Ovary (tissue), 9 donors: ENCODE data around the gene LMBR1. TPM values are rescaled to one million over a fixed set of nuclear protein-coding genes. Genes with fewer than 3 reads are reported as not detected.

Source experiments
- DNase-seq, 5 donors: peaks; one replicate each; pipeline ENCODE4 v3.0.0-alpha.2; 2019 to 2020
- H3K27ac ChIP-seq, 2 donors: fragments of 200-600 bp; one replicate each; pipeline versions ENCODE4 v1.5.1 to v1.8.0; 2019 to 2022
- H3K27me3 ChIP-seq: fragments of 200-600 bp; one replicate; pipeline ENCODE4 v1.8.0; 2022
- H3K36me3 ChIP-seq: fragments of 200-600 bp; sonication (generic); one replicate; pipeline ENCODE4 v1.5.1; 2019
- H3K4me1 ChIP-seq: one replicate; pipeline ENCODE4 v1.8.1; 2013; ENCODE audit warnings: mild to moderate bottlenecking, moderate library complexity; ENCODE audit not compliant: insufficient read depth
- H3K4me3 ChIP-seq: fragments of 200-600 bp; sonication (generic); one replicate; pipeline ENCODE4 v1.5.1; 2017
- H3K9me3 ChIP-seq, 2 donors: fragments of 200-600 bp in 1 of 2; sonication (generic) in 1 of 2; one replicate each; pipeline versions ENCODE4 v1.5.1 to v1.8.1; 2013 to 2019; ENCODE audit warnings: mild to moderate bottlenecking in 1 of 2, moderate library complexity in 1 of 2
- EP300 ChIP-seq: sonication (generic); formaldehyde crosslinking; IDR thresholded peaks from one replicate; pipeline ENCODE4 v1.6.1; 2017; ENCODE audit warnings: antibody characterized with exemption
- POLR2A ChIP-seq: fragments of 450-650 bp; IDR thresholded peaks from one replicate; pipeline ENCODE4 v1.6.1; 2017; ENCODE audit warnings: antibody characterized with exemption, mild to moderate bottlenecking, moderate library complexity
- WGBS, 3 donors: extraction: QIAGEN DNeasy Blood & Tissue Kit in 1 of 3; methylation state at CpG; one replicate each; pipeline versions ENCODE4 v1.1.5 to v1.1.7; 2013 to 2017; 5-methylcytosine and 5-hydroxymethylcytosine counted together
- intact Hi-C, 4 donors: fragments of 100-400 bp; cut with DNase I; formaldehyde crosslinking; loops; one replicate each; pipeline versions ENCODE4 v1.11.0 to v1.15.1; 2022 to 2023
- polyA plus RNA-seq, 2 donors: library from polyadenylated mRNA; stranded (reverse); fragments of 200-250 nt in 1 of 2; fragments of 350-450 nt in 1 of 2; fragmentation: Illumina TruSeq in 1 of 2; extraction: RNeasy Lipid Tissue Mini Kit (QIAGEN cat#74804) in 1 of 2; gene quantifications; one replicate each; pipeline ENCODE4 v1.2.3, GENCODE V29; 2013 to 2014
- total RNA-seq, 7 donors: library from RNA; depleted of rRNA in 2 of 7; stranded (reverse); fragments of >200 nt in 2 of 7; fragmentation: NEBNext Ultra II Directional in 3 of 7; extraction: Animal tissue kit (Norgen Biotek cat#: 25700) in 3 of 7; gene quantifications; one replicate each; pipeline versions ENCODE4 v1.1.0 to v1.2.4, GENCODE V29; 2016 to 2023
- TF ChIP-seq, protein P1 (sequence below), 3 donors: fragments of 450-650 bp in 2 of 3; fragments of 200-600 bp in 1 of 3; IDR thresholded peaks; one replicate each; pipeline versions ENCODE4 v1.5.1 to v1.8.0; 2016 to 2022; ENCODE audit warnings: antibody characterized with exemption in 3 of 3, mild to moderate bottlenecking in 1 of 3
- donor health status: DM: no; HTN: no; CAD: no; lungs with moderate emphysema.
- donor health status: DM: no; HTN: no; CAD: no.
- donor health status: Bipolar disorder and iron deficiency.
- donor health status: DM: yes; HTN: yes; CAD: no.
- donor health status: DM: no; HTN: no; CAD: no.
- donor health status: DM: yes; HTN: yes; CAD: no.

Gene LMBR1
- total and polyA plus RNA-seq, 9 donors: 20.0 to 77.1 (median 54.2) TPM

- TF ChIP-seq, protein P1, sequence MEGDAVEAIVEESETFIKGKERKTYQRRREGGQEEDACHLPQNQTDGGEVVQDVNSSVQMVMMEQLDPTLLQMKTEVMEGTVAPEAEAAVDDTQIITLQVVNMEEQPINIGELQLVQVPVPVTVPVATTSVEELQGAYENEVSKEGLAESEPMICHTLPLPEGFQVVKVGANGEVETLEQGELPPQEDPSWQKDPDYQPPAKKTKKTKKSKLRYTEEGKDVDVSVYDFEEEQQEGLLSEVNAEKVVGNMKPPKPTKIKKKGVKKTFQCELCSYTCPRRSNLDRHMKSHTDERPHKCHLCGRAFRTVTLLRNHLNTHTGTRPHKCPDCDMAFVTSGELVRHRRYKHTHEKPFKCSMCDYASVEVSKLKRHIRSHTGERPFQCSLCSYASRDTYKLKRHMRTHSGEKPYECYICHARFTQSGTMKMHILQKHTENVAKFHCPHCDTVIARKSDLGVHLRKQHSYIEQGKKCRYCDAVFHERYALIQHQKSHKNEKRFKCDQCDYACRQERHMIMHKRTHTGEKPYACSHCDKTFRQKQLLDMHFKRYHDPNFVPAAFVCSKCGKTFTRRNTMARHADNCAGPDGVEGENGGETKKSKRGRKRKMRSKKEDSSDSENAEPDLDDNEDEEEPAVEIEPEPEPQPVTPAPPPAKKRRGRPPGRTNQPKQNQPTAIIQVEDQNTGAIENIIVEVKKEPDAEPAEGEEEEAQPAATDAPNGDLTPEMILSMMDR (IDR thresholded peaks at IDR 0.05): no peak
- TF ChIP-seq EP300: no peak
- Histone ChIP-seq H3K36me3 (no peaks in the 10 kb centered on the region), H3K4me3 (no peak overlapping the region), H3K9me3 (no peaks in the 10 kb centered on the region), H3K4me1 (no peaks in the 10 kb centered on the region), H3K27ac (no peak overlapping the region), H3K27me3 (no peaks in the 10 kb centered on the region)
- intact Hi-C loops: no loop called here
- no peak for DNase-seq
- 96 to 97% (median 97%) methylated on average over 4 of the region's 4 CpGs for WGBS, 3 donors
These were observed 3.2 kb downstream of the LMBR1 start for GRCh38 chr7:156889746-156890145.

DNA sequence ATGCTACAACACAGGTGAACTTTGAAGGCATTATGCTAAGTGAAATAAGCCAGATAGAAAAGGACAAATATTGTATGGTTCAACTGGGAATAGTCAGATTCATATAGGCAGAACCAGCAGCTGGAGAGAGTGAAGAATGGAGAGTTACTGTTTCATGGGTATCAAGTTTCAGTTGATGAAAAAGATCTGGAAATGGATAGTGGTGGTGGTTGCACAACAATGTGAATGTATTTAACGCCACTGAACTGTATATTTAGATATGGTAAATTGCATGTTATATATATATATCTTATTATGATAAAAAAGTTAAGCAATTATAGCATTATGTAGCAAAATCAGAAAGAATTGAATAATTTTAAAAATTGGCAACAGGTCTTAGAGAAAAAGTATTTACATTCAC is 3.9 kb downstream of the LMBR1 start:
- H3K9me3 ChIP-seq: no peaks in the 10 kb centered on the region
- TF ChIP-seq POLR2A (no peak), EP300 (no peak)
- TF ChIP-seq, protein P1 (IDR thresholded peaks at IDR 0.05): no peak
- WGBS, 3 donors: 89 to 93% (median 90%) methylated on average over 1 of the region's 1 CpG
- H3K36me3 ChIP-seq: no peaks in the 10 kb centered on the region
- H3K27me3 ChIP-seq: no peaks in the 10 kb centered on the region
- intact Hi-C loops: no loop called here
- no peak overlapping the region for H3K27ac ChIP-seq
- DNase-seq: no peak
- H3K4me1 ChIP-seq: no peaks in the 10 kb centered on the region
- H3K4me3 ChIP-seq: no peak overlapping the region

- Histone ChIP-seq H3K27ac (no peak overlapping the region), H3K27me3 (no peaks in the 10 kb centered on the region), H3K4me3 (no peak overlapping the region), H3K4me1 (no peaks in the 10 kb centered on the region), H3K9me3 (no peaks in the 10 kb centered on the region), H3K36me3 (no peaks in the 10 kb centered on the region)
- TF ChIP-seq EP300 (no peak), POLR2A (no peak)
- TF ChIP-seq, protein P1 (IDR thresholded peaks at IDR 0.05): no peak
- no peak for DNase-seq
- WGBS, 3 donors: 75 to 79% (median 78%) methylated on average over 6 of the region's 6 CpGs
- intact Hi-C loops: no loop called here
These were observed 6.8 kb downstream of the LMBR1 start for GRCh38 chr7:156886020-156886795.

DNA sequence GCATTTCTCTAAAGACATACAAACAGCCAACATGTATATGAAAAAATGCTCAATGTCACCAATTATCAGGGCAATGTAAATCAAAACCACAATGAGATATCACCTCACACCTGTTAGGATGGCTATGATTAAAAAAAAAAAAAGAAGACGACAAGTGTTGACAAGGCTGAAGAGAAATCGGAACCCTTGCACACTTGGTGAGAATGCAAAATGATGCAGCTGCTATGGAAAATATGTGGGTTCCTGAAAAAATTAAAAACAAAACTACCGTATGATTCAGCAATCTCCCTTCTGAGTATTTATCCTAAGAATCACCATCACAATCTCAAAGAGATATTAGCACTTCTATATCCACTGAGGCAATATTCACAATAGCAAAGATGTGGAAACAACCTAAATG is 11.3 kb downstream of the LMBR1 start:
- H3K4me1 ChIP-seq: no peaks in the 10 kb centered on the region
- intact Hi-C loops: no loop called here
- no peak overlapping the region for H3K27ac ChIP-seq
- whole genome bisulfite sequencing, 3 donors: 46 to 55% (median 50%) methylated on average over 3 of the region's 3 CpGs
- TF ChIP-seq, protein P1 (IDR thresholded peaks at IDR 0.05): no peak
- TF ChIP-seq EP300: no peak
- no peak for TF ChIP-seq POLR2A
- H3K36me3 ChIP-seq: no peaks in the 10 kb centered on the region
- no peak overlapping the region for H3K4me3 ChIP-seq
- H3K27me3 ChIP-seq: no peaks in the 10 kb centered on the region
- no peak for DNase-seq
- no peaks in the 10 kb centered on the region for H3K9me3 ChIP-seq
